K562 (cell line): Measurements from ENCODE around the gene RIMBP3C. TPM values are rescaled to one million over a fixed set of nuclear protein-coding genes. Genes with fewer than 3 reads are reported as not detected.

Source experiments
- BHLHE40 ChIP-seq: IDR thresholded peaks from 2 replicates; pipeline ENCODE4 v1.6.1; 2011; ENCODE audit warnings: low read length, improper control_type of control experiment
- BMI1 ChIP-seq: fragments of 150-350 bp; IDR thresholded peaks from 2 replicates; pipeline ENCODE4 v1.6.1; 2014; ENCODE audit warnings: low read length
- BRCA1 ChIP-seq, 2 experiments: fragments of 450-650 bp in 1 of 2; sonication (generic) in 1 of 2; formaldehyde crosslinking in 1 of 2; IDR thresholded peaks; 2 replicates each; pipeline versions ENCODE4 v1.5.0 to v1.6.1; 2017 to 2020; ENCODE audit warnings: mild to moderate bottlenecking in 1 of 2, missing genetic modification reagents in 1 of 2
- CHD2 ChIP-seq: IDR thresholded peaks from 2 replicates; pipeline ENCODE4 v1.6.1; 2011; ENCODE audit warnings: low read depth, low read length
- E2F3 ChIP-seq: fragments of 250-450 bp; sonication (Bioruptor Pico); IDR thresholded peaks from 2 replicates; pipeline ENCODE4 v1.4.0; 2020; ENCODE audit warnings: mild to moderate bottlenecking
- EP300 ChIP-seq: IDR thresholded peaks from 2 replicates; pipeline ENCODE4 v1.6.1; 2012; ENCODE audit warnings: low read length, improper control_type of control experiment
- JUND ChIP-seq, 2 experiments: IDR thresholded peaks; 2 replicates in 1 of 2; 3 replicates in 1 of 2; pipeline ENCODE4 v1.6.1; 2011; ENCODE audit warnings: borderline replicate concordance in 2 of 2, low read depth in 2 of 2, low read length in 2 of 2, improper control_type of control experiment in 1 of 2, missing biosample characterization in 1 of 2, missing genetic modification characterization in 1 of 2, missing genetic modification reagents in 1 of 2
- KDM5B ChIP-seq: fragments of 200-600 bp; sonication (generic); IDR thresholded peaks from 2 replicates; pipeline ENCODE4 v1.6.1; 2012; ENCODE audit warnings: low read depth, mild to moderate bottlenecking, moderate library complexity, low read length, control low read depth, inconsistent platforms; ENCODE audit not compliant: insufficient replicate concordance
- MLX ChIP-seq, 2 experiments: fragments of 450-650 bp in 1 of 2; sonication (generic) in 1 of 2; formaldehyde crosslinking; conservative IDR thresholded peaks; 2 replicates each; pipeline versions ENCODE4 v1.4.0 to v1.8.1; 2020 to 2022; ENCODE audit warnings: mild to moderate bottlenecking in 1 of 2, missing genetic modification reagents in 1 of 2
- MYC ChIP-seq, 2 experiments: fragments of 250-450 bp in 1 of 2; sonication (Bioruptor Pico) in 1 of 2; IDR thresholded peaks; 2 replicates each; pipeline versions ENCODE4 v1.5.1 to v1.6.1; 2012 to 2021; ENCODE audit warnings: low read depth in 2 of 2, borderline replicate concordance in 1 of 2, improper control_type of control experiment in 1 of 2, low read length in 1 of 2, mild to moderate bottlenecking in 1 of 2, moderate library complexity in 1 of 2
- NRF1 ChIP-seq, 2 experiments: fragments of 450-650 bp; IDR thresholded peaks in 1 of 2; conservative IDR thresholded peaks in 1 of 2; 2 replicates each; pipeline ENCODE4 v1.6.1; 2014; ENCODE audit warnings: mild to moderate bottlenecking in 2 of 2
- POLR2G ChIP-seq: fragments of 200-400 bp; formaldehyde crosslinking; IDR thresholded peaks from 2 replicates; pipeline ENCODE4 v1.6.1; 2017; ENCODE audit warnings: low read depth, mild to moderate bottlenecking, antibody characterized with exemption, low read length, moderate library complexity
- PTRF ChIP-seq: fragments of 450-650 bp; IDR thresholded peaks from 2 replicates; pipeline ENCODE4 v1.6.1; 2016; ENCODE audit warnings: mild to moderate bottlenecking, missing genetic modification characterization, missing compliant biosample characterization
- SIN3A ChIP-seq, 2 experiments: fragments of 150-350 bp in 1 of 2; IDR thresholded peaks; 2 replicates each; pipeline ENCODE4 v1.6.1; 2011 to 2016; ENCODE audit warnings: borderline replicate concordance in 2 of 2, low read depth in 2 of 2, low read length in 2 of 2, mild to moderate bottlenecking in 2 of 2, moderate library complexity in 2 of 2; ENCODE audit not compliant: control insufficient read depth in 1 of 2
- SLC30A9 ChIP-seq: fragments of 250-450 bp; sonication (Bioruptor Pico); IDR thresholded peaks from 2 replicates; pipeline ENCODE4 v1.8.0; 2022; ENCODE audit warnings: mild to moderate bottlenecking, moderate library complexity
- SMAD2 ChIP-seq: fragments of 150-350 bp; IDR thresholded peaks from 2 replicates; pipeline ENCODE4 v1.6.1; 2014; ENCODE audit warnings: low read depth, mild to moderate bottlenecking, low read length
- TBP ChIP-seq: optimal IDR thresholded peaks from 2 replicates; pipeline ENCODE3; 2011; ENCODE audit warnings: low read depth, low read length, improper control_type of control experiment
- ZKSCAN8 ChIP-seq: fragments of 200-800 bp; sonication (Bioruptor generic); IDR thresholded peaks from 2 replicates; pipeline ENCODE4 v1.6.1; 2016; ENCODE audit warnings: missing genetic modification characterization, missing compliant biosample characterization
- ZNF324 ChIP-seq: fragments of 250-450 bp; sonication (Bioruptor Pico); IDR thresholded peaks from 2 replicates; pipeline ENCODE4 v1.4.0; 2020; ENCODE audit warnings: mild to moderate bottlenecking
- ZNF384 ChIP-seq: IDR thresholded peaks from 2 replicates; pipeline ENCODE4 v1.6.1; 2012; ENCODE audit warnings: low read depth, low read length, improper control_type of control experiment
- ZNF830 ChIP-seq: fragments of 250-450 bp; sonication (Bioruptor Pico); IDR thresholded peaks from 2 replicates; pipeline ENCODE4 v1.5.0; 2021; ENCODE audit warnings: mild to moderate bottlenecking
- polyA plus RNA-seq, 8 experiments: library from polyadenylated mRNA; depleted of rRNA in 4 of 8; stranded (reverse) in 5 of 8; unstranded in 3 of 8; fragments of >200 nt; fragmentation: Nextera tagmentation in 2 of 8; fragmentation: Illumina TruSeq in 1 of 8; extraction: Ambion mirVana in 2 of 8; extraction: Trizol in 1 of 8; gene quantifications; 2 replicates each; pipeline versions ENCODE4 v1.2.1 to v1.2.3, GENCODE V29; 2011 to 2014; ENCODE audit warnings: inconsistent platforms in 1 of 8, missing spikeins in 1 of 8
- total RNA-seq, 7 experiments: library from RNA; depleted of rRNA in 6 of 7; stranded (reverse); fragments of >200 nt in 6 of 7; fragmentation: Illumina TruSeq in 2 of 7; extraction: Trizol in 2 of 7; gene quantifications; 2 replicates each; pipeline versions ENCODE4 v1.2.1 to v1.2.3, GENCODE V29; 2011 to 2021; ENCODE audit warnings: low replicate concordance in 1 of 7
- TF ChIP-seq, protein P1 (sequence below): fragments of 200-800 bp; sonication (Bioruptor generic); IDR thresholded peaks from 2 replicates; pipeline ENCODE4 v1.6.1; 2017; ENCODE audit warnings: missing genetic modification characterization, missing compliant biosample characterization
- TF ChIP-seq, protein P2 (sequence below): sonication (generic); formaldehyde crosslinking; IDR thresholded peaks from 2 replicates; pipeline ENCODE4 v1.5.0; 2020; ENCODE audit warnings: missing genetic modification reagents

RIMBP3C gene
- total and polyA plus RNA-seq, 9 of the 15 experiments (the other 6 are each of a cell fraction or from before 2014, with no cell fraction given), result 0.09 to 0.98 (median 0.17) TPM; not detected in 2

DNA sequence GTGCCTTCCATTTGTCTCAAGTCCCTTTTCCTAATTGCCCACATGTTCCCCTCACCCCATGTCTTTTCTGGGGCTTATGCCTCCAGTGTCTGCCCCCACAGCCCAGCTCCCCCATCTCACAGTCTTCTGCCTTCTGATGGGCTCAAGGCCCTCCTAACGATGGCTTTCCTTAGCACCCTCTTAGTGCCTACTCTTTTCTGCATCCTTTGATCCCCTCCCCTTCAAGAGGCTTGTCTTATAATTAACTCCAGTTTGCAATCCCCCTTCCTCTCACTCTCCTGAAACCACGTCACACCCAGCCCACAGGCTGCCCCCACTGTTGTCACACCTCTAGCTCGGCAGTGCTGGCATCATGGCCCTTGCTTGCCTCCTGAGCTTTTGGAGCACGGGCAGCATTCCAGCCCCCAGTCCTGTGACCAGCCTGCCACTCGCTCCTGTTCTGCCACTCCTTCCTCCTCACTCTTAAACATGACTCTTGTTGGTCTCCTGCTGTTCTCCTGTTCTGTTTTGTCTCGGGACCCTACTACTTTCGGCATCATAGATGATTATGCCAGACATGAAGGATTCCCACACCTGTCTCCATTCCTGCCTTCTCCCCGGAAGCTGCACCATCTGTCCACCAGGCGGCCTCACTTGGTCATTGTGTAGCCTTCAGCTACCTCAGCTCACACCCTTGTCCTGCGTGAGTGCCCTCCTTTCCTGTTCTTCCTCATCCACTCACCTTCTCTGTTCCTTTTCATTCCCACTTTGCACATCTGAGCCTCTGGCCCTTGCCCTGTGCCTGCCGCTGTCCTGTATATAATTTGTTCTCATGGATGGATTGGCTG lies 42.4 kb upstream of the RIMBP3C start (continued):
- TF ChIP-seq, protein P1, sequence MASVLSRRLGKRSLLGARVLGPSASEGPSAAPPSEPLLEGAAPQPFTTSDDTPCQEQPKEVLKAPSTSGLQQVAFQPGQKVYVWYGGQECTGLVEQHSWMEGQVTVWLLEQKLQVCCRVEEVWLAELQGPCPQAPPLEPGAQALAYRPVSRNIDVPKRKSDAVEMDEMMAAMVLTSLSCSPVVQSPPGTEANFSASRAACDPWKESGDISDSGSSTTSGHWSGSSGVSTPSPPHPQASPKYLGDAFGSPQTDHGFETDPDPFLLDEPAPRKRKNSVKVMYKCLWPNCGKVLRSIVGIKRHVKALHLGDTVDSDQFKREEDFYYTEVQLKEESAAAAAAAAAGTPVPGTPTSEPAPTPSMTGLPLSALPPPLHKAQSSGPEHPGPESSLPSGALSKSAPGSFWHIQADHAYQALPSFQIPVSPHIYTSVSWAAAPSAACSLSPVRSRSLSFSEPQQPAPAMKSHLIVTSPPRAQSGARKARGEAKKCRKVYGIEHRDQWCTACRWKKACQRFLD (CRISPR knock-in tag), result 0 out of 2 replicates have a peak, but pooled peaks have one; percentile 42
- TF ChIP-seq JUND (IDR thresholded peaks at IDR 0.05; ENCODE audit: borderline replicate concordance, low read depth, low read length) (peak; percentile 59), JUND (tag; IDR thresholded peaks at IDR 0.05; ENCODE audit: borderline replicate concordance, low read depth, low read length) (no peak; the same call in 2 of the 3 replicates), BHLHE40 (peak; percentile 51; the same call in 1 of the 2 replicates), ZNF384 (0 out of 2 replicates have a peak, but pooled peaks have one; percentile 37), E2F3 (CRISPR knock-in tag) (no peak), KDM5B (peak; percentile 51), BRCA1 (IDR thresholded peaks at IDR 0.05) (no peak), BRCA1 (CRISPR knock-in tag; IDR thresholded peaks at IDR 0.05) (no peak), SIN3A (IDR thresholded peaks at IDR 0.05; ENCODE audit: borderline replicate concordance in 2 of 2, control insufficient read depth in 1 of 2, low read depth in 2 of 2, low read length in 2 of 2) (0 out of 4 replicates have a peak, but pooled peaks have one; percentile 55 to 63), EP300 (0 out of 2 replicates have a peak, but pooled peaks have one; percentile 7), PTRF (tag) (no peak), SMAD2 (no peak), TBP (peak; percentile 24), ZNF324 (CRISPR knock-in tag) (0 out of 2 replicates have a peak, but pooled peaks have one; percentile 5), POLR2G (0 out of 2 replicates have a peak, but pooled peaks have one; percentile 29), BMI1 (no peak), ZNF830 (0 out of 2 replicates have a peak, but pooled peaks have one; percentile 52), ZKSCAN8 (no peak), MLX (CRISPR knock-in tag; conservative IDR thresholded peaks at IDR 0.05) (peak in 1 of 2 experiments; percentile 77; a peak in 2 of 4 replicates), NRF1 (conservative IDR thresholded peaks at IDR 0.05 in 1 of 2, IDR thresholded peaks at IDR 0.05 in 1 of 2) (no peak), SLC30A9 (CRISPR knock-in tag) (no peak), MYC (IDR thresholded peaks at IDR 0.05; ENCODE audit: low read depth, low read length) (0 out of 2 replicates have a peak, but pooled peaks have one; percentile 28), MYC (CRISPR knock-in tag; IDR thresholded peaks at IDR 0.05; ENCODE audit: borderline replicate concordance, low read depth) (no peak), CHD2 (peak; percentile 8)
- TF ChIP-seq, protein P2, sequence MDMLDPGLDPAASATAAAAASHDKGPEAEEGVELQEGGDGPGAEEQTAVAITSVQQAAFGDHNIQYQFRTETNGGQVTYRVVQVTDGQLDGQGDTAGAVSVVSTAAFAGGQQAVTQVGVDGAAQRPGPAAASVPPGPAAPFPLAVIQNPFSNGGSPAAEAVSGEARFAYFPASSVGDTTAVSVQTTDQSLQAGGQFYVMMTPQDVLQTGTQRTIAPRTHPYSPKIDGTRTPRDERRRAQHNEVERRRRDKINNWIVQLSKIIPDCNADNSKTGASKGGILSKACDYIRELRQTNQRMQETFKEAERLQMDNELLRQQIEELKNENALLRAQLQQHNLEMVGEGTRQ (CRISPR knock-in tag), result peak; percentile 6
